IgD-negative memory B cell (primary cell): ENCODE measurements around the gene ADAM12. TPM values are rescaled to one million over a fixed set of nuclear protein-coding genes. Genes with fewer than 3 reads are reported as not detected.

Experiments used
- H3K27ac Mint-ChIP-seq, 3 donors: one replicate each; pipeline ENCODE4 v1.8.0; 2020 to 2022; ENCODE audit warnings: mild to moderate bottlenecking in 3 of 3, mixed read lengths in 3 of 3, moderate library complexity in 1 of 3
- H3K27me3 Mint-ChIP-seq: one replicate; pipeline ENCODE4 v1.8.0; 2021; ENCODE audit warnings: mixed read lengths
- H3K36me3 Mint-ChIP-seq: one replicate; pipeline ENCODE4 v1.8.0; 2020; ENCODE audit warnings: mild to moderate bottlenecking, mixed read lengths
- H3K4me1 Mint-ChIP-seq, 3 donors: one replicate each; pipeline ENCODE4 v1.8.0; 2020 to 2022; ENCODE audit warnings: mixed read lengths in 3 of 3, mild to moderate bottlenecking in 1 of 3
- H3K4me3 Mint-ChIP-seq, 4 donors: one replicate each; pipeline ENCODE4 v1.8.0; 2020 to 2022; ENCODE audit warnings: mild to moderate bottlenecking in 4 of 4, mixed read lengths in 4 of 4, moderate library complexity in 3 of 4
- H3K9me3 Mint-ChIP-seq, 3 donors: one replicate each; pipeline ENCODE4 v1.8.0; 2020 to 2021; ENCODE audit warnings: mixed read lengths in 3 of 3, mild to moderate bottlenecking in 1 of 3
- polyA plus RNA-seq: library from polyadenylated mRNA; unstranded; fragments of 300-500 nt; fragmentation: Illumina TruSeq; gene quantifications from one replicate; pipeline ENCODE4 v1.2.3, GENCODE V29; 2021

Gene ADAM12
- polyA plus RNA-seq, 1 donor from 2014 or later, result not detected

DNA sequence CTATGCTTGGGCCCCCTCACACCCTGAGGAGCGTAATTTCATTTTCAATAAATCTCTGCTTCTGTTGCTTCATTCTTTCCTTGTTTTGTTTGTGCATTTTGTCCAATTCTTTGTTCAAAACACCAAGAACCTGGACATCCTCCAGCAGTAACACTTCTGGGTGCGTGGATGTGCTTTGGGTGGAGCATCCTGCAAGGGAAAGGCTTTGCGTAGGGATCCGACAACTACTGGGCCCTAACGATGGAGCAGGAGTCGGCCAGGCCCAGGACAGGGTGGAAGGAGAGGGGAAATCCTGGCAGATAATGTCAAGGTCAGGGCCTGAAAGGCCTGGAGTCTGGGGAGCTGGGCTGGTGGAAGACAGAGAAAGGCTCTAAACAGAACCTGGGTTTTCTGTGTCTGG lies 231.8 kb downstream of the ADAM12 start:
- H3K27ac Mint-ChIP-seq, result no peak overlapping the region
- no peak overlapping the region for H3K4me3 Mint-ChIP-seq
- H3K4me1 Mint-ChIP-seq, result peaks cover 0 to 3% (median 2%) of the 10 kb centered on the region in 3 donors
- no peaks in the 10 kb centered on the region for H3K36me3 Mint-ChIP-seq
- peaks cover 10% of the 10 kb centered on the region for H3K27me3 Mint-ChIP-seq
- peaks cover 0 to 2% (median 0%) of the 10 kb centered on the region in 3 donors for H3K9me3 Mint-ChIP-seq

DNA sequence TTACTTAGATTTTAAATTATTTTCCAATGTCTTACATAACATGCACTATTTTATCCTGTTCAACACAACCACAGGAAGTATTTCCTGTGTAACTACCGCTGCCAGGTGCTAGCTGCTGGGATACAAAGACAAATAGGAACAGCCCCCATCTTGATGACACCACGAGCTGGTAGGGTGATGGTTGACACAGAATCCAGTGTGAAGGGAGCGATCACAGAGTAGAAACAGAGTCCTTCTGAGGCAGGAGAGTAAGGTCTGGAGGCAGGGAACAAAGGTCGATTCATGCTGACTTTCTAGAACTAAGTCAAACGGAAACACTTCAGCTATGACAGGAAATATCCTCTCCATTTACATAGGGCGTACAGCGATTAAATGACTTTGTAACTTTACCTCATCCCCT lies 232.3 kb downstream of the ADAM12 start:
- peaks cover 10% of the 10 kb centered on the region for H3K27me3 Mint-ChIP-seq
- H3K4me1 Mint-ChIP-seq, result peaks cover 0 to 3% (median 2%) of the 10 kb centered on the region in 3 donors
- H3K4me3 Mint-ChIP-seq, result no peak overlapping the region
- H3K27ac Mint-ChIP-seq, result peak overlapping the region in 1 of 3 donors; percentile 59
- H3K9me3 Mint-ChIP-seq, result peaks cover 0 to 2% (median under 1%) of the 10 kb centered on the region in 3 donors
- H3K36me3 Mint-ChIP-seq, result no peaks in the 10 kb centered on the region

- no peak overlapping the region for H3K4me3 Mint-ChIP-seq
- H3K27me3 Mint-ChIP-seq, result peaks cover 10% of the 10 kb centered on the region
- H3K9me3 Mint-ChIP-seq, result peaks cover 2 to 6% (median 6%) of the 10 kb centered on the region in 3 donors
- H3K4me1 Mint-ChIP-seq, result peaks cover 0 to 3% (median 2%) of the 10 kb centered on the region in 3 donors
- no peaks in the 10 kb centered on the region for H3K36me3 Mint-ChIP-seq
- peak overlapping the region in 1 of 3 donors; percentile 59 for H3K27ac Mint-ChIP-seq
Observed at GRCh38 chr10:126155528-126155927, 232.7 kb downstream of the ADAM12 start.

GRCh38 chr10:126153711-126154628 lies 234.3 kb downstream of the ADAM12 start:
- H3K27me3 Mint-ChIP-seq, result peaks cover 10% of the 10 kb centered on the region
- H3K27ac Mint-ChIP-seq, result no peak overlapping the region
- H3K36me3 Mint-ChIP-seq, result peaks cover 2% of the 10 kb centered on the region
- no peak overlapping the region for H3K4me3 Mint-ChIP-seq
- peaks cover 0 to 3% (median 2%) of the 10 kb centered on the region in 3 donors for H3K4me1 Mint-ChIP-seq
- peaks cover 6 to 9% (median 9%) of the 10 kb centered on the region in 3 donors for H3K9me3 Mint-ChIP-seq

DNA sequence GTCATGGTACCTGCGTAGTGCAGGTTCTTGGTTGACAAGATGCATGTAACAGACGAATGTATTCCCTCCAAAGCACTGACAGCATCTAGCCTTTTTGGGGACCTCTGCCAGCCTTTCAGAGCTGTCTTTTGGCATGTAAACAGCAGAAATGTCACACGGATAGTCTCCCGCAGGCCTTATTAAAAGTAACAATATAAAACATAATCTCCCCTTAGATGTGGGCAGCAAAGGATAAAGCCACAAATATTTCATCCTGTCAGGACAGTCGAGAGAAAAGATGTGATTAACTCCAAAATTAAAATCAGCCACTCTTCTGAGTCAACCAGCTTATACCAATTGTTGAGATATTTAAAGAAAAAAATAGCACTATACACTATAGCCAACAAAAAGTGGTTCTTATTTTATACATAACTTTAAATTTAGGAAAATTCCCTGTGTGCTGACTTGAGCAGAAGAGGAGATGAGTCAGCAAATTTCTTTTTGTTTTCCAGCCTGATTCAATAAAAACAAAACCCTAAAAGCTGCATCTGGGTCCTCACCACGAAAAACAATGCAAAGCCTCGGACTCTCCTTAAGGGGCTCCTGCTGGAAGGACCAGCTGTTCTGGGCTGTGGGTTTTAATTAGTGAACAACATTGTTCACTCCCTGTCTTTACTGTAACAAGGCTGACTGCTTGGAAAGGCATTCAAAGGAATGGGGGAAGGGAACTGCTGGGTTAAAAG lies 240.2 kb downstream of the ADAM12 start:
- Mint-ChIP-seq H3K27ac (no peak overlapping the region), H3K4me3 (no peak overlapping the region), H3K9me3 (peaks cover 6 to 9% (median 7%) of the 10 kb centered on the region in 3 donors), H3K4me1 (no peaks in the 10 kb centered on the region), H3K36me3 (peaks cover 2% of the 10 kb centered on the region), H3K27me3 (no peaks in the 10 kb centered on the region)

- H3K9me3 Mint-ChIP-seq, result peaks cover 6 to 9% (median 7%) of the 10 kb centered on the region in 3 donors
- H3K27ac Mint-ChIP-seq, result no peak overlapping the region
- no peak overlapping the region for H3K4me3 Mint-ChIP-seq
- H3K4me1 Mint-ChIP-seq, result no peaks in the 10 kb centered on the region
- H3K36me3 Mint-ChIP-seq, result peaks cover 2% of the 10 kb centered on the region
- no peaks in the 10 kb centered on the region for H3K27me3 Mint-ChIP-seq
Observed at GRCh38 chr10:126146771-126147170, 241.5 kb downstream of the ADAM12 start.

DNA sequence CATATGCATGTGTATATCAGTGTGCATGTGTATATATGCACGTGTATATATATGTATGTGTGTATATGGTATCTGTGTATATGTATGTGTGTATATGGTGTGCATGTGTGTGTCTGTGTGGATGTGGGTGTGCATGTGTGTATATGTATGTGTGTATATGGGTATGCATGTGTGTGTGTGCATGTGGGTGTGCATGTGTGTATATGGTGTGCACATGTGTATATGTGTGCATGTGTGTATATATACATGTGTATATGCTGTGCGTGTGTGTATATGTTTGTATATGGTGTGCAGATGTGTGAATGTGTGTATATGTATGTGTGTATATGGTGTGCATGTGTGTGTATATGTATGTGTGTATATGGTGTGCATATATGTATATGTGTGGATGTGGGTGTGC lies 245.2 kb downstream of the ADAM12 start:
- Mint-ChIP-seq H3K4me3 (no peak overlapping the region), H3K27me3 (no peaks in the 10 kb centered on the region)

GRCh38 chr10:126140746-126141273 lies 247.5 kb downstream of the ADAM12 start:
- H3K36me3 Mint-ChIP-seq, result no peaks in the 10 kb centered on the region

More for the DNA sequence above, 245.2 kb downstream of the ADAM12 start:
- no peaks in the 10 kb centered on the region for H3K36me3 Mint-ChIP-seq
- H3K9me3 Mint-ChIP-seq, result peaks cover under 1 to 3% (median 1%) of the 10 kb centered on the region in 3 donors
- H3K27ac Mint-ChIP-seq, result no peak overlapping the region
- H3K4me1 Mint-ChIP-seq, result no peaks in the 10 kb centered on the region

DNA sequence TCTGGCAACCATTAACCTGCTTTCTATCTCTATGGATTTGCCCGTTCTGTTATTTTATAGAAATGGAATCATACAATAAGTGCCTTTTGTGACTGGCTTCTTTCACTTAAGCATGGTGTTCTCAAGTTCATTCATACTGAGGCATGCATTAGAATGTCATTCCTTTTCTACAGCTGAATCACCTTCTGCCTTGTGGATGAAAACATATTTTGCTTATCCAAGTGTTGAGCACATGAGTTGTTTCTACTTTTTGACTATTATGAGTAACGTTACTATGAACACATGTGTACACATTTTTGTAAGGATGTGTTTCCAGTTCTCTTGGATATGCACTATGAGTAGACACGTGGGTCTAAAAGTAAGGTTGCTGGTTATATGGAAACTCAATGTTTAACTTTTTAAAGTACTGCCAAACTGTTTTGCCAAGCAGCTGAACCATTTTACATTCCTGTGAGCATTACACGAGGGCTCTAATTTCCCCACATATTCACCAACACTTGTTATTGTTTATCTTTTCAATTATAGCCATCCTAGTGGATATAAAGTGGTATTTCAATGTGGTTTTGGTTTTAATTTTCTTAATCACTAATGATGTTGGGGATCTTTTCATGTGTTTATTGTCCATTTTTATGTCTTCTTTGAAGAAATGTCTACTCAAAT lies 250.6 kb downstream of the ADAM12 start:
- H3K9me3 Mint-ChIP-seq, result peaks cover 3 to 8% (median 5%) of the 10 kb centered on the region in 3 donors
- peak overlapping the region in 1 of 4 donors; percentile 3 for H3K4me3 Mint-ChIP-seq
- H3K27ac Mint-ChIP-seq, result no peak overlapping the region
- no peaks in the 10 kb centered on the region for H3K36me3 Mint-ChIP-seq
- H3K27me3 Mint-ChIP-seq, result no peaks in the 10 kb centered on the region
- peaks cover 0 to 3% (median 1%) of the 10 kb centered on the region in 3 donors for H3K4me1 Mint-ChIP-seq

More at GRCh38 chr10:126140746-126141273, 247.5 kb downstream of the ADAM12 start:
- Mint-ChIP-seq H3K27me3 (no peaks in the 10 kb centered on the region), H3K4me3 (no peak overlapping the region), H3K4me1 (peaks cover 0 to 3% (median 1%) of the 10 kb centered on the region in 3 donors), H3K27ac (no peak overlapping the region), H3K9me3 (peaks cover 1 to 7% (median 5%) of the 10 kb centered on the region in 3 donors)

- H3K27me3 Mint-ChIP-seq, result no peaks in the 10 kb centered on the region
- no peaks in the 10 kb centered on the region for H3K36me3 Mint-ChIP-seq
- H3K4me3 Mint-ChIP-seq, result no peak overlapping the region
- H3K4me1 Mint-ChIP-seq, result peaks cover 0 to 3% (median 1%) of the 10 kb centered on the region in 3 donors
- peaks cover 2 to 8% (median 5%) of the 10 kb centered on the region in 3 donors for H3K9me3 Mint-ChIP-seq
- H3K27ac Mint-ChIP-seq, result peak overlapping the region in 1 of 3 donors; percentile 37
Observed at GRCh38 chr10:126135941-126136595, 252.2 kb downstream of the ADAM12 start.

- H3K27ac Mint-ChIP-seq, result no peak overlapping the region
- H3K4me1 Mint-ChIP-seq, result peaks cover 0 to 3% (median 1%) of the 10 kb centered on the region in 3 donors
- H3K36me3 Mint-ChIP-seq, result no peaks in the 10 kb centered on the region
- H3K4me3 Mint-ChIP-seq, result no peak overlapping the region
- H3K9me3 Mint-ChIP-seq, result peaks cover 2 to 8% (median 5%) of the 10 kb centered on the region in 3 donors
- H3K27me3 Mint-ChIP-seq, result no peaks in the 10 kb centered on the region
Observed at GRCh38 chr10:126135177-126135576, 253.1 kb downstream of the ADAM12 start.

GRCh38 chr10:126133906-126134656 lies 254.2 kb downstream of the ADAM12 start:
- H3K4me3 Mint-ChIP-seq, result no peak overlapping the region
- peaks cover 0 to 3% (median 1%) of the 10 kb centered on the region in 3 donors for H3K4me1 Mint-ChIP-seq
- H3K36me3 Mint-ChIP-seq, result no peaks in the 10 kb centered on the region
- no peaks in the 10 kb centered on the region for H3K27me3 Mint-ChIP-seq
- no peak overlapping the region for H3K27ac Mint-ChIP-seq
- H3K9me3 Mint-ChIP-seq, result peaks cover 2 to 5% (median 5%) of the 10 kb centered on the region in 3 donors

DNA sequence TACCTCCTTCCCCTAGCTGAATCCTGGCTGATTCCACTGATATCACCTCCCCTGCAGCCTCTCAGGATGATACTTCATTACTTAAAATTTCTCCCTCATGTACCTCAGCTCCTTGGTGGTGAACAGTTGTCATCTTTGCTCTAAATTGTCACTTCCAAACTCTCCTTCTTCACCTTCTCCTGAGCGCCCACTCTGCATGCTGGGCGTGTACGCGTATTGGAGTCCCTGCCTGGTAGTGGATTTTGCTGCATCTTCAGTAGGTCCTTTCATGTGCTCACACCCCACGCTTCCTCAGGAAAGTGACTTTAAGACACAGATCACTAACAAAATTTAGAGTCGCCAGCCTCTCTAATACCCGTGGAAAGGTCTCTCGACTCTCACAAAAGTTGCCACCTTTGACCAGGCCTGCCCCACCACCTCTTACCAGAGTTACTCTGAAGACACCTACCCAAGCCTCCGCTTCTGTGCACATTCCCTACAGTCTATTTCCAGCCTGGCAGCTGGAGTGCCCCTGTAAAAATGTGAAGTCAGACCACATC lies 255.1 kb downstream of the ADAM12 start:
- Mint-ChIP-seq H3K27me3 (no peaks in the 10 kb centered on the region), H3K36me3 (peaks cover 2% of the 10 kb centered on the region), H3K27ac (no peak overlapping the region), H3K4me3 (no peak overlapping the region), H3K4me1 (peaks cover 0 to 6% (median 3%) of the 10 kb centered on the region in 3 donors), H3K9me3 (peaks cover 4 to 6% (median 5%) of the 10 kb centered on the region in 3 donors)
